ENCODE results near the gene TMBIM6. TPM values are rescaled to one million over a fixed set of nuclear protein-coding genes. Genes with fewer than 3 reads are reported as not detected.
A peak's percentile ranks its signal among the peaks of the same experiment; 100 is the strongest.

The TMBIM6 gene
- total and polyA plus RNA-seq, 9 of the 15 experiments (the other 6 are each of a cell fraction or from before 2014, with no cell fraction given): 147 to 1,288 (median 352) TPM

DNA sequence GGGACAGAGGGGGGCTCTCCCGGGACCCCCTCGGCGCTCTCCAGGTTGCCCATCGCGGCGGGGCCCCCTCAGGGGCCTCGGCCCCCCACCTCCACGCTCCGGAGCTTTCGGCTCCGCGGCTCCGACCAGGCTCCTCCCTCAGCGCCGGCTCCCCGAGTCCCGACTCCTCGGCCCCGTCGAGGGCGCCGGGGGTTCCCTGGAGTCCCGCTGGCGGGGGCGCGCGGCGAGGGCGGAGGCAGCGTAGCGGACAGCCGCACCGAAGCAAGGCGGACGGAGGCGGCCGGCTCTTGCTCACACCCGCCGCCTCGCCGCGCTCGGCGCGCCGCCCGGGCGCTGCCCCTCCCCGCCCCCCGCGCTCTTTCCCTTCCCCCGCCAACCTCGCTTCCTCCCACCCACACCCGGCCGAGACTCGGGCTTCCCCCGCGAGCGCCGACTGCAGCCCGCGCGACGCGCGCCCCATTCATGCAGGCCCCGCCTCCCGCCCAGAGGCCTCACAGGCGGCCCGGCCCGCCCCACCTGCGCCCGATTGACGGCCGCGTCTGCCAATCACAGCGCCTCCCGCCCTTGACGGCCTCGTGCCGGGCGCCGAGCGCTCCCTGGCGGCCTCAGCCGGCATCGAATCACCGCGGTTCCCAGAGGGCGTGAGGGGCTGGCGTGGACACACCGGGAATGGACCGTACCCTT is 34.1 kb upstream of the TMBIM6 start, which contains the start of gene FMNL3 (continued):
- TF ChIP-seq STAT5A (IDR thresholded peaks at IDR 0.05; ENCODE audit: borderline replicate concordance, low read length) (no peak), NEUROD1 (IDR thresholded peaks at IDR 0.05; ENCODE audit: borderline replicate concordance, low read depth, low read length, partially characterized antibody) (peak; percentile 78)

DNA sequence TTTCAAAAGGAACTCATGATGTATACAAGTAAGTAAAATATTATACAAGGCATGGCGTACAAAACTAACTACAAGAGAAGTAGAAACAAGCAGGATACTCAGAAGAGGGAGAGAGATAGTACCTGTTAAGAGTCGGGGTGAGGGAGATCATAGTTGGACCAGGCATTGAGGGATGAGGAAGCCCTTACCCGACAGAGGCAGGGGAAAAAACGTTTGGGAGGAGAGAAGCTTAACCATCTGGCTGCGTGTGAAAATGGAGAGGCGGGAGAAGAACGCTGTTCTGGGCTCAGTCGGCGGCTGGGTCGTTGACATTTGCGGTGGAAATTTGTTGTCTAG is 33.6 kb upstream of the TMBIM6 start:
- H3K4me2 ChIP-seq (ENCODE audit: insufficient read depth, low read length): peak overlapping the region; percentile 14; the same call in 1 of the 2 replicates
- no peak overlapping the region for H3K27ac ChIP-seq (ENCODE audit: extremely low read depth, low read depth, low read length)
- no peak overlapping the region for H3K9ac ChIP-seq (ENCODE audit: insufficient read depth in 1 of 2, low read depth in 2 of 2, low read length in 2 of 2)
- in situ Hi-C loops (cut with MboI) (loop anchor here (5.0 kb wide), 1 partner anchor 65 kb away; no protein-coding TSS in a partner anchor), intact Hi-C loops (cut with micrococcal nuclease) (loop anchor here (1.0 to 10.0 kb wide), 5 partner anchors 33 to 353 kb away; partner anchors contain the start of gene TMBIM6)
- H3K4me3 ChIP-seq: no peak overlapping the region
- POLR2A ChIA-PET: no interaction called here
- no peak for DNase-seq (ENCODE audit: extremely low read depth in 1 of 4, low spot score in 3 of 4)
- BruUV-seq (replicated peaks): no TSS peak
- H4K20me1 ChIP-seq (replicated peaks; ENCODE audit: control insufficient read depth, insufficient read depth, low read length): peaks cover 4% of the 10 kb centered on the region; the same call in 1 of the 2 replicates
- 56% methylated on average over 11 of the region's 11 CpGs for WGBS (ENCODE audit: insufficient coverage, low coverage, missing lambda C conversion rate)
- H3K36me3 ChIP-seq (ENCODE audit: control insufficient read depth, insufficient read depth, low read length): no peaks in the 10 kb centered on the region
- peak overlapping the region; percentile 94 for H2AFZ ChIP-seq (ENCODE audit: low read depth, low read length)
- CTCF ChIA-PET (ENCODE audit: low intra/inter-chr PET ratio): interaction anchor here (0.9 to 3.2 kb wide), 6 partner anchors 34 to 71 kb away, joined by 3 to 66 read pairs (median 4); no protein-coding TSS in a partner anchor
- no peaks in the 10 kb centered on the region for H3K27me3 ChIP-seq (ENCODE audit: control insufficient read depth in 2 of 2, insufficient read depth in 2 of 2, low read length in 2 of 2)
- no peaks in the 10 kb centered on the region for H3K9me1 ChIP-seq (ENCODE audit: control insufficient read depth, insufficient read depth, low read length)
- no peak for ATAC-seq
- peaks cover 14 to 41% of the 10 kb centered on the region in 2 experiments for H3K4me1 ChIP-seq (replicated peaks in 1 of 2; ENCODE audit: control insufficient read depth in 2 of 2, insufficient read depth in 2 of 2, low read length in 2 of 2)
- H3K9me3 ChIP-seq (replicated peaks; ENCODE audit: control insufficient read depth, insufficient read depth, low read depth, low read length): no peaks in the 10 kb centered on the region
- FAIRE-seq: no peak
- peaks cover 20% of the 10 kb centered on the region for H3K79me2 ChIP-seq (ENCODE audit: control insufficient read depth, insufficient read depth, low read length)
- TF ChIP-seq NCOA6 (IDR thresholded peaks at IDR 0.05) (no peak), ZNF134 (CRISPR knock-in tag; conservative IDR thresholded peaks at IDR 0.05) (no peak), TOE1 (IDR thresholded peaks at IDR 0.05; ENCODE audit: borderline replicate concordance) (peak; percentile 39; the same call in 1 of the 2 replicates), TOE1 (CRISPR knock-in tag; IDR thresholded peaks at IDR 0.05; ENCODE audit: borderline replicate concordance, low read depth) (no peak; the same call in none of the 2 replicates), ZNF143 (CRISPR knock-in tag; IDR thresholded peaks at IDR 0.05) (no peak), ZNF589 (CRISPR knock-in tag; IDR thresholded peaks at IDR 0.05; ENCODE audit: low read depth) (0 out of 2 replicates have a peak, but pooled peaks have one; percentile 1), NCOA4 (IDR thresholded peaks at IDR 0.05; ENCODE audit: partially characterized antibody) (no peak), ATF7 (IDR thresholded peaks at IDR 0.05) (0 out of 2 replicates have a peak, but pooled peaks have one; percentile 2), ZKSCAN3 (CRISPR knock-in tag; IDR thresholded peaks at IDR 0.05) (no peak)
- TF ChIP-seq, protein P1, sequence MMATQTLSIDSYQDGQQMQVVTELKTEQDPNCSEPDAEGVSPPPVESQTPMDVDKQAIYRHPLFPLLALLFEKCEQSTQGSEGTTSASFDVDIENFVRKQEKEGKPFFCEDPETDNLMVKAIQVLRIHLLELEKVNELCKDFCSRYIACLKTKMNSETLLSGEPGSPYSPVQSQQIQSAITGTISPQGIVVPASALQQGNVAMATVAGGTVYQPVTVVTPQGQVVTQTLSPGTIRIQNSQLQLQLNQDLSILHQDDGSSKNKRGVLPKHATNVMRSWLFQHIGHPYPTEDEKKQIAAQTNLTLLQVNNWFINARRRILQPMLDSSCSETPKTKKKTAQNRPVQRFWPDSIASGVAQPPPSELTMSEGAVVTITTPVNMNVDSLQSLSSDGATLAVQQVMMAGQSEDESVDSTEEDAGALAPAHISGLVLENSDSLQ (IDR thresholded peaks at IDR 0.05): no peak
- TF ChIP-seq, protein P2, sequence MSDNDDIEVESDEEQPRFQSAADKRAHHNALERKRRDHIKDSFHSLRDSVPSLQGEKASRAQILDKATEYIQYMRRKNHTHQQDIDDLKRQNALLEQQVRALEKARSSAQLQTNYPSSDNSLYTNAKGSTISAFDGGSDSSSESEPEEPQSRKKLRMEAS (CRISPR knock-in tag; IDR thresholded peaks at IDR 0.05): no peak
- TF ChIP-seq, protein P3, sequence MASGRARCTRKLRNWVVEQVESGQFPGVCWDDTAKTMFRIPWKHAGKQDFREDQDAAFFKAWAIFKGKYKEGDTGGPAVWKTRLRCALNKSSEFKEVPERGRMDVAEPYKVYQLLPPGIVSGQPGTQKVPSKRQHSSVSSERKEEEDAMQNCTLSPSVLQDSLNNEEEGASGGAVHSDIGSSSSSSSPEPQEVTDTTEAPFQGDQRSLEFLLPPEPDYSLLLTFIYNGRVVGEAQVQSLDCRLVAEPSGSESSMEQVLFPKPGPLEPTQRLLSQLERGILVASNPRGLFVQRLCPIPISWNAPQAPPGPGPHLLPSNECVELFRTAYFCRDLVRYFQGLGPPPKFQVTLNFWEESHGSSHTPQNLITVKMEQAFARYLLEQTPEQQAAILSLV (tag; IDR thresholded peaks at IDR 0.05): no peak
- TF ChIP-seq, protein P4, sequence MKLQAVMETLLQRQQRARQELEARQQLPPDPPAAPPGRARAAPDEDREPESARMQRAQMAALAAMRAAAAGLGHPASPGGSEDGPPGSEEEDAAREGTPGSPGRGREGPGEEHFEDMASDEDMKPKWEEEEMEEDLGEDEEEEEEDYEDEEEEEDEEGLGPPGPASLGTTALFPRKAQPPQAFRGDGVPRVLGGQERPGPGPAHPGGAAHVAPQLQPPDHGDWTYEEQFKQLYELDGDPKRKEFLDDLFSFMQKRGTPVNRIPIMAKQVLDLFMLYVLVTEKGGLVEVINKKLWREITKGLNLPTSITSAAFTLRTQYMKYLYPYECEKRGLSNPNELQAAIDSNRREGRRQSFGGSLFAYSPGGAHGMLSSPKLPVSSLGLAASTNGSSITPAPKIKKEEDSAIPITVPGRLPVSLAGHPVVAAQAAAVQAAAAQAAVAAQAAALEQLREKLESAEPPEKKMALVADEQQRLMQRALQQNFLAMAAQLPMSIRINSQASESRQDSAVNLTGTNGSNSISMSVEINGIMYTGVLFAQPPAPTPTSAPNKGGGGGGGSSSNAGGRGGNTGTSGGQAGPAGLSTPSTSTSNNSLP (IDR thresholded peaks at IDR 0.05; ENCODE audit: borderline replicate concordance, low read depth, low read length): no peak

Data from K562 (cell line).